SK-N-MC (cell line): ENCODE data around the gene ECSCR.

Source experiments
- EZH2 ChIP-seq: fragments of 200-600 bp; sonication (generic); IDR thresholded peaks from one replicate; pipeline ENCODE4 v1.6.1; 2017; ENCODE audit warnings: antibody characterized with exemption
- POLR2AphosphoS5 ChIP-seq: IDR thresholded peaks from 2 replicates; pipeline ENCODE4 v1.6.1; 2012; ENCODE audit warnings: mild to moderate bottlenecking, low read depth, low read length, borderline replicate concordance

GRCh38 chr5:139459451-139459934, 3.0 kb downstream of the ECSCR start:
- TF ChIP-seq EZH2 (no peak), POLR2AphosphoS5 (no peak)
